ENCODE measurements around the gene BMPER. TPM values are rescaled to one million over a fixed set of nuclear protein-coding genes. Genes with fewer than 3 reads are reported as not detected.

The BMPER gene
- total and polyA plus RNA-seq, 2 of the 8 experiments (the other 6 are each of a cell fraction or from before 2014, with no cell fraction given): 0.33 to 0.69 TPM

- no peak overlapping the region for H2BK5ac ChIP-seq (ENCODE audit: low read depth, low read length)
- no peak overlapping the region for H3K9ac ChIP-seq (replicated peaks in 1 of 4; ENCODE audit: extremely low read depth in 1 of 4, low read depth in 3 of 4, low read length in 3 of 4)
- no peak overlapping the region for H3K23ac ChIP-seq (ENCODE audit: insufficient read length)
- WGBS, 2 experiments (ENCODE audit: extremely low coverage in 1 of 2, insufficient coverage in 1 of 2, insufficient read length in 1 of 2, insufficient replicate concordance in 2 of 2, low coverage in 1 of 2, low lambda C conversion rate in 2 of 2, missing lambda C conversion rate in 1 of 2): 85% methylated on average over 2 of the region's 2 CpGs; no CpG with 5 or more reads in 1 of the 2 experiments
- no peak overlapping the region for H3K56ac ChIP-seq (replicated peaks; ENCODE audit: insufficient read length, low read depth, low read length)
- H4K20me1 ChIP-seq (replicated peaks in 1 of 2; ENCODE audit: control insufficient read depth in 1 of 2, insufficient read depth in 2 of 2, low read length in 2 of 2): no peaks in the 10 kb centered on the region
- H3K4me2 ChIP-seq (ENCODE audit: insufficient read depth in 1 of 2, low read depth in 2 of 2, low read length in 2 of 2): no peak overlapping the region
- H3K4me1 ChIP-seq (replicated peaks in 1 of 4; ENCODE audit: control insufficient read depth in 3 of 4, insufficient read depth in 4 of 4, low read length in 3 of 4): no peaks in the 10 kb centered on the region
- H2AFZ ChIP-seq (ENCODE audit: low read length): no peak overlapping the region
- H3K4ac ChIP-seq (replicated peaks; ENCODE audit: insufficient read length, low read depth, low read length): no peak overlapping the region
- 0 out of 4 replicates have a peak, but pooled peaks cover 3 to 4% of the 10 kb centered on the region in 2 experiments for H3K9me3 ChIP-seq (ENCODE audit: insufficient read depth in 2 of 2, low read depth in 1 of 2, low read length in 1 of 2)
- POLR2A ChIA-PET (ENCODE audit: partially characterized antibody): no interaction called here
- H3K4me3 ChIP-seq (ENCODE audit: extremely low read depth in 1 of 4, insufficient read depth in 2 of 4, low read depth in 3 of 4, low read length in 4 of 4): no peak overlapping the region
- CTCF ChIA-PET (ENCODE audit: partially characterized antibody): interaction anchor here (1.0 to 3.5 kb wide), 2 partner anchors 11 to 35 kb away, joined by 3 to 14 read pairs; no protein-coding TSS in a partner anchor
- H4K5ac ChIP-seq (ENCODE audit: insufficient read length, low read depth, low read length): no peak overlapping the region
- no peaks in the 10 kb centered on the region for H3K27me3 ChIP-seq (replicated peaks in 1 of 4; ENCODE audit: control insufficient read depth in 3 of 4, extremely low read depth in 1 of 4, insufficient read depth in 3 of 4, low read length in 3 of 4)
- no peaks in the 10 kb centered on the region; the same call in 1 of the 2 replicates for H3K23me2 ChIP-seq (ENCODE audit: low read depth, low read length)
- no peaks in the 10 kb centered on the region for H3K36me3 ChIP-seq (ENCODE audit: control insufficient read depth in 2 of 4, insufficient read depth in 4 of 4, low read length in 3 of 4)
- H3K14ac ChIP-seq (ENCODE audit: insufficient read length): no peak overlapping the region
- no peak overlapping the region for H4K91ac ChIP-seq (replicated peaks; ENCODE audit: insufficient read length, low read length)
- H3K18ac ChIP-seq (ENCODE audit: extremely low read depth, low read length): no peak overlapping the region
- DNase-seq (ENCODE audit: low read depth in 1 of 2, low spot score in 2 of 2) (no peak), FAIRE-seq (no peak)
- no peak overlapping the region for H2BK120ac ChIP-seq (replicated peaks; ENCODE audit: low read depth, low read length)
- no peak overlapping the region for H2BK12ac ChIP-seq (ENCODE audit: low read depth, low read length)
- no peak overlapping the region for H2BK15ac ChIP-seq (ENCODE audit: low read length)
- no peak overlapping the region for H3K27ac ChIP-seq (ENCODE audit: low read depth, low read length)
- H2BK20ac ChIP-seq (ENCODE audit: low read length): no peak overlapping the region
- no peaks in the 10 kb centered on the region for H3K79me1 ChIP-seq (ENCODE audit: low read depth, low read length)
- no peak overlapping the region for H4K8ac ChIP-seq (ENCODE audit: extremely low read depth, insufficient read depth, low read length)
- H3K79me2 ChIP-seq (ENCODE audit: control insufficient read depth in 1 of 2, insufficient read depth in 2 of 2, low read length in 2 of 2): no peaks in the 10 kb centered on the region
- H2AK5ac ChIP-seq (ENCODE audit: low read depth, low read length): no peak overlapping the region
- TF ChIP-seq POU5F1 (IDR thresholded peaks at IDR 0.05; ENCODE audit: low read depth, low read length) (no peak), TEAD4 (IDR thresholded peaks at IDR 0.05; ENCODE audit: low read depth, low read length) (no peak), SP1 (IDR thresholded peaks at IDR 0.05; ENCODE audit: low read depth, low read length) (no peak), EP300 (IDR thresholded peaks at IDR 0.05; ENCODE audit: borderline replicate concordance in 1 of 2, low read depth in 2 of 2, low read length in 2 of 2) (no peak), RFX5 (IDR thresholded peaks at IDR 0.05; ENCODE audit: borderline replicate concordance, low read depth, low read length) (no peak), PHF8 (conservative IDR thresholded peaks at IDR 0.05; ENCODE audit: low read depth, low read length) (no peak), NANOG (IDR thresholded peaks at IDR 0.05; ENCODE audit: insufficient read depth, low read depth, low read length, poor library complexity, severe bottlenecking) (no peak), SIX5 (IDR thresholded peaks at IDR 0.05; ENCODE audit: low read depth, low read length) (no peak), TCF12 (IDR thresholded peaks at IDR 0.05; ENCODE audit: low read depth, low read length) (no peak), SAP30 (IDR thresholded peaks at IDR 0.05; ENCODE audit: insufficient read depth, insufficient replicate concordance, low read length) (no peak), SIN3A (conservative IDR thresholded peaks at IDR 0.05 in 1 of 2, IDR thresholded peaks at IDR 0.05 in 1 of 2; ENCODE audit: low read depth in 1 of 2, low read length in 2 of 2) (no peak), ASH2L (IDR thresholded peaks at IDR 0.05; ENCODE audit: low read length) (no peak), BRCA1 (IDR thresholded peaks at IDR 0.05; ENCODE audit: low read depth, low read length) (no peak), EZH2 (IDR thresholded peaks at IDR 0.05; ENCODE audit: low read depth, low read length, severe bottlenecking) (no peak), MAFK (IDR thresholded peaks at IDR 0.05; ENCODE audit: low read depth, low read length) (no peak)
These were observed 218.0 kb downstream of the BMPER start for GRCh38 chr7:34123316-34123715.

All from H1 (cell line).